Neural cell (in vitro differentiated cells): ENCODE data around the gene TAX1BP3. TPM values are rescaled to one million over a fixed set of nuclear protein-coding genes. Genes with fewer than 3 reads are reported as not detected.

Experiments
- H2AFZ ChIP-seq: fragments of 200-600, 300-800 bp; sonication (generic), shearing (Covaris generic); 2 replicates; pipeline ENCODE4 v1.6.0; 2014; ENCODE audit warnings: low read depth, mild to moderate bottlenecking, antibody characterized with exemption, low read length, moderate library complexity
- H3F3A ChIP-seq: fragments of 200-600 bp; shearing (Covaris generic); 2 replicates; pipeline ENCODE4 v1.6.1; 2016; ENCODE audit warnings: mild to moderate bottlenecking, moderate library complexity, mixed read lengths, antibody characterized with exemption, low read length; ENCODE audit not compliant: insufficient read depth, poor library complexity, severe bottlenecking
- H3K27ac ChIP-seq: fragments of 200-600, 300-800 bp; sonication (generic), shearing (Covaris generic); 2 replicates; pipeline ENCODE4 v1.5.1; 2014; ENCODE audit warnings: mild to moderate bottlenecking, low read length, moderate library complexity
- H3K27me3 ChIP-seq: fragments of 300-800, 200-600 bp; sonication (generic), shearing (Covaris generic); 2 replicates; pipeline ENCODE4 v1.6.0; 2014; ENCODE audit warnings: mild to moderate bottlenecking, low read depth, low read length, moderate library complexity; ENCODE audit not compliant: insufficient read depth
- H3K36me3 ChIP-seq: fragments of 300-800, 200-600 bp; sonication (generic), shearing (Covaris generic); 2 replicates; pipeline ENCODE4 v1.5.1; 2014; ENCODE audit warnings: mild to moderate bottlenecking, antibody characterized with exemption, low read length, moderate library complexity; ENCODE audit not compliant: insufficient read depth
- H3K4me2 ChIP-seq: fragments of 300-800, 200-600 bp; sonication (generic), shearing (Covaris generic); 2 replicates; pipeline ENCODE4 v1.6.0; 2014; ENCODE audit warnings: mild to moderate bottlenecking, low read length
- H3K4me3 ChIP-seq: fragments of 300-800, 200-600 bp; sonication (generic), shearing (Covaris generic); 2 replicates; pipeline ENCODE4 v1.5.1; 2014; ENCODE audit warnings: mild to moderate bottlenecking, low read length, moderate library complexity
- H3K79me2 ChIP-seq: fragments of 200-600 bp; shearing (Covaris generic); replicated peaks from 2 replicates; pipeline ENCODE4 v1.6.0; 2014; ENCODE audit warnings: mild to moderate bottlenecking, low read length, moderate library complexity; ENCODE audit not compliant: insufficient read depth
- H3K9ac ChIP-seq: fragments of 300-800, 200-600 bp; sonication (generic), shearing (Covaris generic); 2 replicates; pipeline ENCODE4 v1.6.1; 2016; ENCODE audit warnings: mild to moderate bottlenecking, low read length, mixed read lengths
- H3K9me2 ChIP-seq: fragments of 200-600 bp; shearing (Covaris generic); 2 replicates; pipeline ENCODE4 v1.6.1; 2016; ENCODE audit warnings: mild to moderate bottlenecking, low read length, mixed read lengths; ENCODE audit not compliant: insufficient read depth
- H3K9me3 ChIP-seq: fragments of 200-600, 300-800 bp; sonication (generic), shearing (Covaris generic); 2 replicates; pipeline ENCODE4 v1.6.1; 2016; ENCODE audit warnings: mild to moderate bottlenecking, mixed run types, low read length, moderate library complexity, mixed read lengths
- H4K20me1 ChIP-seq: fragments of 200-600 bp; shearing (Covaris generic); 2 replicates; pipeline ENCODE4 v1.6.1; 2016; ENCODE audit warnings: mild to moderate bottlenecking, mixed run types; ENCODE audit not compliant: insufficient read depth
- CTCF ChIP-seq: fragments of 450-650 bp; IDR thresholded peaks from 2 replicates; pipeline ENCODE4 v1.5.1; 2014; ENCODE audit warnings: antibody characterized with exemption, mild to moderate bottlenecking, moderate library complexity; ENCODE audit not compliant: poor library complexity, severe bottlenecking
- EP300 ChIP-seq: fragments of 450-650 bp; conservative IDR thresholded peaks from 2 replicates; pipeline ENCODE4 v1.6.1; 2014; ENCODE audit warnings: antibody characterized with exemption, mild to moderate bottlenecking, moderate library complexity; ENCODE audit not compliant: poor library complexity, severe bottlenecking
- EZH2 ChIP-seq: fragments of 200-600, 300-800 bp; shearing (Covaris generic), sonication (generic); IDR thresholded peaks from 2 replicates; pipeline ENCODE4 v1.6.1; 2014; ENCODE audit warnings: antibody characterized with exemption, low read length, borderline replicate concordance, mild to moderate bottlenecking; ENCODE audit not compliant: insufficient read depth, poor library complexity, severe bottlenecking
- MXI1 ChIP-seq: fragments of 450-650 bp; conservative IDR thresholded peaks from 2 replicates; pipeline ENCODE4 v1.6.1; 2014; ENCODE audit warnings: antibody characterized with exemption, mild to moderate bottlenecking; ENCODE audit not compliant: poor library complexity, severe bottlenecking
- POLR2AphosphoS5 ChIP-seq: IDR thresholded peaks from 2 replicates; pipeline ENCODE4 v1.6.1; 2012
- RAD21 ChIP-seq: fragments of 450-650 bp; conservative IDR thresholded peaks from 2 replicates; pipeline ENCODE4 v1.6.1; 2014; ENCODE audit warnings: antibody characterized with exemption, mild to moderate bottlenecking, moderate library complexity
- REST ChIP-seq: IDR thresholded peaks from 2 replicates; pipeline ENCODE4 v1.6.1; 2012; ENCODE audit warnings: borderline replicate concordance
- SMC3 ChIP-seq: fragments of 450-650 bp; conservative IDR thresholded peaks from 2 replicates; pipeline ENCODE4 v1.6.1; 2014; ENCODE audit warnings: antibody characterized with exemption, mild to moderate bottlenecking, moderate library complexity; ENCODE audit not compliant: poor library complexity
- TAF1 ChIP-seq: IDR thresholded peaks from 2 replicates; pipeline ENCODE4 v1.6.1; 2012; ENCODE audit warnings: low read depth
- polyA plus RNA-seq: library from polyadenylated mRNA; depleted of rRNA; stranded (reverse); fragments of >200 nt; gene quantifications from 2 replicates; pipeline ENCODE4 v1.2.3, GENCODE V29; 2014

Gene TAX1BP3
- polyA plus RNA-seq, 1 donor from 2014 or later, result 79.2 TPM

- H3F3A ChIP-seq, result no peaks in the 10 kb centered on the region
- H3K9me2 ChIP-seq, result no peaks in the 10 kb centered on the region
- no peaks in the 10 kb centered on the region for H3K9me3 ChIP-seq
- no peak overlapping the region for H3K4me2 ChIP-seq
- TF ChIP-seq REST, result no peak
- no peak for TF ChIP-seq EZH2
- no peak for TF ChIP-seq TAF1
- no peak for TF ChIP-seq SMC3
- no peak for TF ChIP-seq POLR2AphosphoS5
- no peak for TF ChIP-seq CTCF
- no peak for TF ChIP-seq EP300
- TF ChIP-seq MXI1, result no peak
- TF ChIP-seq RAD21, result no peak
- no peaks in the 10 kb centered on the region for H3K36me3 ChIP-seq
- H3K9ac ChIP-seq, result peak overlapping the region; percentile 34
- no peaks in the 10 kb centered on the region for H4K20me1 ChIP-seq
- H3K79me2 ChIP-seq, result no peaks in the 10 kb centered on the region
- H3K27me3 ChIP-seq, result peaks cover 27% of the 10 kb centered on the region
- H2AFZ ChIP-seq, result no peak overlapping the region
- H3K27ac ChIP-seq, result no peak overlapping the region
- H3K4me3 ChIP-seq, result peak overlapping the region; percentile 63
Observed at GRCh38 chr17:3695129-3695722, 26.8 kb upstream of the TAX1BP3 start.

- Histone ChIP-seq H3K9me2 (no peaks in the 10 kb centered on the region), H3K9ac (no peak overlapping the region), H3K36me3 (no peaks in the 10 kb centered on the region), H3F3A (no peaks in the 10 kb centered on the region), H4K20me1 (no peaks in the 10 kb centered on the region), H3K27ac (no peak overlapping the region), H2AFZ (no peak overlapping the region), H3K79me2 (no peaks in the 10 kb centered on the region), H3K9me3 (no peaks in the 10 kb centered on the region), H3K4me2 (no peak overlapping the region), H3K27me3 (peaks cover 27% of the 10 kb centered on the region), H3K4me3 (no peak overlapping the region)
- TF ChIP-seq MXI1 (no peak), EP300 (no peak), SMC3 (no peak), RAD21 (no peak), EZH2 (no peak)
Observed at GRCh38 chr17:3693829-3694231, 25.5 kb upstream of the TAX1BP3 start.
